ENCODE measurements around the gene NEK6. TPM values are rescaled to one million over a fixed set of nuclear protein-coding genes. Genes with fewer than 3 reads are reported as not detected.
A peak's percentile ranks its signal among the peaks of the same experiment; 100 is the strongest.

Gene NEK6
- total RNA-seq, 2 donors from 2014 or later: 24.0 to 43.6 TPM

DNA sequence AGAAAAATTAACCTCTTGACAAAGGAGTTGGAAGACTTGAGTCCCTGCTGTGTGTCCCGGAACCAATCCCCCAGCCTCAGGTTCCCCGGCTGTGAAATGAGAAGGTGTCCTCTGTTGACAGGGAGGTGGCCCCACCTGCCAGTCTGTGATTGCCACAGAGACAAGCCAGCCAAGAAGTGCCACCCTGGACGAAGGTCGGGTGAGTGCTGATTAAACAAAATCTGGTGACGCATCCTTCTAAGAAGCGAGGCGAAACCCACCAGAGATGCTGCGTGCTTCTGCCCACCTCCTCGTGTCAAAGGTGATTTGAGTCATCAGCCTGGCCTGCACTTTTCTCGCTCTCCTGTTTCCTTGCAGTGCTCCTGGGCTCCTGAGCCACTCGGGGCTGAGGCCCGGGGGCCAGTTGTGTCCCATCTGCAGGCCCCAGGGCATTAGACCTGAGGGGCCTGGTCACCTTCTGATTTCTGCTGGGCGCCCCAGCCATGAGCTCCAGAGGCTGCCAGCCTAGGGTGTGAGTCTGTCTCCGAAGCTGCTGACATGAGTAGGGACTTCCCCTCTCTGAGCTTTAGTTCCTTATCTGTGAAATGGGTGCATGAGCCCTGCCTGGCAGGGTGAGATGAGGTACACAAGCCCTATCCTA lies 28.7 kb downstream of the NEK6 start:
- H3K4me3 ChIP-seq: peak overlapping the region; percentile 8
- no peak for ATAC-seq (ENCODE audit: insufficient number of reproducible peaks, low FRiP score, low read depth)

DNA sequence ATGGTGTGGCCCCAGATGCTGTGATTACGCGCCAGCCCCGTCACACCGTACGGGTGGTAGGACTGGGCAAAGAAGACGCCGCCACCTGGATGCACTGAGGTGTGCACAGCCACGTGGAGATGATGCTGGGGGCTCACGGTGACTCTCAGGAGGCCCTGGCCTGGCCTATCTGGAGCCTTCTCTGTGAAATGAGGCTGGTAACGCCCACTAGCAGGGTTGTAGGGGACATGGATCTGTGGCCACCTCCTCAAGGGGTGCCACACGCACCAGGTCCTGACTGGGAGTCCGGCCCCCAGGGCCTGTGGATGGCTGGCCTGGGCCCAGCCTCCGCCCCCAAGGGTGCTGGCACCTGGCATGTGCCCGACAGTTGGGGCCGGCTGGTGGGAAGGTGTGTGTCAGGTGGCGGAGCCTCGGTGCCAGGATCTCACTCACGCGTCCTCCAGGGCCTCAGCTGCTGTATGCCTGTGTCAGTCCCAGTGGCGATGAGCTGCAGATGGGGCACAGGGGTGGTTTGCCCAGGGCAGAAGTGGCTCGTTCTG lies 32.4 kb downstream of the NEK6 start:
- DNase-seq (ENCODE audit: low spot score): no peak
- no peak overlapping the region for H3K27ac ChIP-seq

More for the DNA sequence above, 28.7 kb downstream of the NEK6 start:
- Histone ChIP-seq H3K36me3 (no peaks in the 10 kb centered on the region), H3K4me1 (ENCODE audit: control insufficient read depth in 1 of 2, low read depth in 2 of 2) (peaks cover 49 to 77% of the 10 kb centered on the region in 2 donors), H3K27ac (peak overlapping the region; percentile 83 to 93), H3K9me3 (no peaks in the 10 kb centered on the region), H3K27me3 (replicated peaks; ENCODE audit: insufficient read depth) (no peaks in the 10 kb centered on the region)
- DNase-seq (ENCODE audit: low spot score): no peak
- TF ChIP-seq, protein P1, sequence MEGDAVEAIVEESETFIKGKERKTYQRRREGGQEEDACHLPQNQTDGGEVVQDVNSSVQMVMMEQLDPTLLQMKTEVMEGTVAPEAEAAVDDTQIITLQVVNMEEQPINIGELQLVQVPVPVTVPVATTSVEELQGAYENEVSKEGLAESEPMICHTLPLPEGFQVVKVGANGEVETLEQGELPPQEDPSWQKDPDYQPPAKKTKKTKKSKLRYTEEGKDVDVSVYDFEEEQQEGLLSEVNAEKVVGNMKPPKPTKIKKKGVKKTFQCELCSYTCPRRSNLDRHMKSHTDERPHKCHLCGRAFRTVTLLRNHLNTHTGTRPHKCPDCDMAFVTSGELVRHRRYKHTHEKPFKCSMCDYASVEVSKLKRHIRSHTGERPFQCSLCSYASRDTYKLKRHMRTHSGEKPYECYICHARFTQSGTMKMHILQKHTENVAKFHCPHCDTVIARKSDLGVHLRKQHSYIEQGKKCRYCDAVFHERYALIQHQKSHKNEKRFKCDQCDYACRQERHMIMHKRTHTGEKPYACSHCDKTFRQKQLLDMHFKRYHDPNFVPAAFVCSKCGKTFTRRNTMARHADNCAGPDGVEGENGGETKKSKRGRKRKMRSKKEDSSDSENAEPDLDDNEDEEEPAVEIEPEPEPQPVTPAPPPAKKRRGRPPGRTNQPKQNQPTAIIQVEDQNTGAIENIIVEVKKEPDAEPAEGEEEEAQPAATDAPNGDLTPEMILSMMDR (IDR thresholded peaks at IDR 0.05): no peak

DNA sequence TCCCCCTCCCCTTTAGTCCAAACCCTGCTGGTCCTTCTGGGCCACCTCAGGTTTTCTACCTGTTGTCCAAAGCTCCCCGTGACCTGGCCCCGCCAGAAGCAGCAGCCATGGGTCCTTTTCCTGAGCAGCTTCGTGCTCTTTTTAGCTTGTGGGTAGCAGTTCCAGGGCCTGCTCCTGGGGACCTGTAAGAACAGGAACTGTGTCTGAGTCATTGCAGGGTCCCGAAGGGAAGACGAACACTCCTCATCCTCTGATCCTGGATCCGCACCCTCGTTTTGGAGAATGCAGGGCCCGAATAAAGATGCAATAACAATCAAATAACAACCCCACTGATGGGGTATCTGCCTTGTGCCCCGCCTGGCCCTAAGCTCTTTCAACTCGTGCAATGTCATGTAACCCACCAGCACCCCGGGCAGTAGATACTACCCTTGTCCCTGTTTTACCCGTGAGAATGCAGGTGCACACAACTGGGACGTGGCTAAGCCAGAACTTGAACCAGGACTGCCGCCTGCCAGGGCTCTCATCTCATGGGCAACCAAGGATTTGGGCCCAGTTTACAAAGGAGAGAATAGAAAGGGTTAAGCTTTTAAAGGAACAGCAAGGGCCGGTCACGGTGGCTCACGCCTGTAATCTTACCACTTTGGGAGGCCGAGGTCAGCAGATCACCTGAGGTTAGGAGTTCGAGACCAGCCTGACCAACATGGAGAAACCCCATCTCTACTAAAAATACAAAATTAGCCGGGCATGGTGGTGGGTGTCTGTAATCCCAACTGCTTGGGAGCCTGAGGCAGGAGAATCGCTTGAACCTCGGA lies 33.2 kb downstream of the NEK6 start:
- Histone ChIP-seq H3K27me3 (replicated peaks; ENCODE audit: insufficient read depth) (no peaks in the 10 kb centered on the region), H3K4me3 (no peak overlapping the region), H3K9me3 (no peaks in the 10 kb centered on the region), H3K27ac (no peak overlapping the region), H3K4me1 (ENCODE audit: control insufficient read depth in 1 of 2, low read depth in 2 of 2) (peaks cover 31 to 73% of the 10 kb centered on the region in 2 donors), H3K36me3 (no peaks in the 10 kb centered on the region)
- TF ChIP-seq, protein P1 (IDR thresholded peaks at IDR 0.05): no peak
- ATAC-seq (ENCODE audit: insufficient number of reproducible peaks, low FRiP score, low read depth) (no peak), DNase-seq (ENCODE audit: low spot score) (no peak)

More for the DNA sequence above, 32.4 kb downstream of the NEK6 start:
- Histone ChIP-seq H3K27me3 (replicated peaks; ENCODE audit: insufficient read depth) (no peaks in the 10 kb centered on the region), H3K4me3 (no peak overlapping the region), H3K36me3 (no peaks in the 10 kb centered on the region), H3K4me1 (ENCODE audit: control insufficient read depth in 1 of 2, low read depth in 2 of 2) (peaks cover 33 to 73% of the 10 kb centered on the region in 2 donors), H3K9me3 (no peaks in the 10 kb centered on the region)
- ATAC-seq (ENCODE audit: insufficient number of reproducible peaks, low FRiP score, low read depth): no peak
- TF ChIP-seq, protein P1 (IDR thresholded peaks at IDR 0.05): no peak

DNA sequence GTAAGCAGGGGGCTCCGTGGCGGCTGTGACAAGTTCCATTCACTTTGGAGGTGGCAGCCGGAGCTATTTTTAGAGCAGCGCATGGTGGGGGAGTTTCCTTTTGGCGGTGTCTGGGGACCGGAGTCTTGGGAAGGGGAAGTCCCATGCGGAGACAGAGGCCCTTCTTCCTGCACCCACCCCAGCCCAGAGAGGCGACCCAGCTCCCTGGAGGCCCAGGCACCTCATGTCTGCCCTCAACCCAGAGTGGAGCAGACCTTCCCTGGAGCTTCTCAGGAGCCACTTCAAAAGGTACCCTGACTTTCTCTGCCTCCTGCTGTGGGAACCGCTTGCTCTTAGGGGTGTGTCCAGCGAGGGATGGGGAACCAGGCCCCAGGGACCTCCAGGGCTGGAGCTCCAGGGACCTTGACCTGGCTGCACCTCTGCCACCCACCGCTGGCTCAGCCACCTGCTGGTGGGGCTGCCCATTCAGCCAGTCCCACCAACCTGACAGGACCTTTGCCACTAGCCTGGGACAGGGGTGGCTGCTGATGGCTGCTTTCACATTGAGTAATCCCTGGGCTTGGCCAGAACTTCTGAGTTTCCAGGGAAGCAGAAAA lies 34.1 kb downstream of the NEK6 start:
- TF ChIP-seq, protein P1 (IDR thresholded peaks at IDR 0.05): no peak
- DNase-seq (ENCODE audit: low spot score): no peak

More for the DNA sequence above, 34.1 kb downstream of the NEK6 start:
- peak overlapping the region; percentile 16 for H3K4me3 ChIP-seq
- no peak for ATAC-seq (ENCODE audit: insufficient number of reproducible peaks, low FRiP score, low read depth)
- no peaks in the 10 kb centered on the region for H3K36me3 ChIP-seq
- peaks cover 30 to 73% of the 10 kb centered on the region in 2 donors for H3K4me1 ChIP-seq (ENCODE audit: control insufficient read depth in 1 of 2, low read depth in 2 of 2)
- no peaks in the 10 kb centered on the region for H3K27me3 ChIP-seq (replicated peaks; ENCODE audit: insufficient read depth)
- no peaks in the 10 kb centered on the region for H3K9me3 ChIP-seq
- H3K27ac ChIP-seq: no peak overlapping the region

Data from thoracic aorta (tissue), 2 donors.